Measurements from ENCODE around the gene MARS1. TPM values are rescaled to one million over a fixed set of nuclear protein-coding genes. Genes with fewer than 3 reads are reported as not detected.
"Not testable (repeated sequence)": the region's sequence is repeated elsewhere in the genome, so short reads cannot be mapped to it uniquely, and the experiment has no call there.

MARS1 gene
- total RNA-seq, 1 donor: 158 TPM

DNA sequence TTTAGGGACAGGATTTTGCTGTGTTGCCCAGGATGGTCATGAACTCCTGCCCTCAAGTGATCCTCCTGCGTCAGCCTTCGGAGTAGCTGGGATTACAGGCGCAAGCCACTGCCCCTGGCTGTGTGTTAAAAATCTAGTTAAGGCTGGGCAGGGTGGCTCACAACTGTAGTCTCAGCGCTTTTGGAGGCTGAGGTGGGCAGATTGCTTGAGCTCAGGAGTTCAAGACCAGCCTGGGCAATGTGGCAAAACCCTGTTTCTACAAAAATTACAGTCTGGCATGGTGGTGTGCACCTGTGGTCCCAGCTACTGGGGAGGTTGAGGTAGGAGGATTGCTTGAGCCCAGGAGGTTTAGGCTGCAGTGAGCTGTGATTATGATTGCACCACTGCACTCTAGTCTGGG is 23.3 kb downstream of the MARS1 start:
- no peak for DNase-seq (ENCODE audit: low read depth)
- no peak overlapping the region for H3K4me3 ChIP-seq (ENCODE audit: low read depth, low read length)
- TF ChIP-seq, protein P1, sequence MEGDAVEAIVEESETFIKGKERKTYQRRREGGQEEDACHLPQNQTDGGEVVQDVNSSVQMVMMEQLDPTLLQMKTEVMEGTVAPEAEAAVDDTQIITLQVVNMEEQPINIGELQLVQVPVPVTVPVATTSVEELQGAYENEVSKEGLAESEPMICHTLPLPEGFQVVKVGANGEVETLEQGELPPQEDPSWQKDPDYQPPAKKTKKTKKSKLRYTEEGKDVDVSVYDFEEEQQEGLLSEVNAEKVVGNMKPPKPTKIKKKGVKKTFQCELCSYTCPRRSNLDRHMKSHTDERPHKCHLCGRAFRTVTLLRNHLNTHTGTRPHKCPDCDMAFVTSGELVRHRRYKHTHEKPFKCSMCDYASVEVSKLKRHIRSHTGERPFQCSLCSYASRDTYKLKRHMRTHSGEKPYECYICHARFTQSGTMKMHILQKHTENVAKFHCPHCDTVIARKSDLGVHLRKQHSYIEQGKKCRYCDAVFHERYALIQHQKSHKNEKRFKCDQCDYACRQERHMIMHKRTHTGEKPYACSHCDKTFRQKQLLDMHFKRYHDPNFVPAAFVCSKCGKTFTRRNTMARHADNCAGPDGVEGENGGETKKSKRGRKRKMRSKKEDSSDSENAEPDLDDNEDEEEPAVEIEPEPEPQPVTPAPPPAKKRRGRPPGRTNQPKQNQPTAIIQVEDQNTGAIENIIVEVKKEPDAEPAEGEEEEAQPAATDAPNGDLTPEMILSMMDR (IDR thresholded peaks at IDR 0.05; ENCODE audit: insufficient read depth, low read depth, low read length): no peak

DNA sequence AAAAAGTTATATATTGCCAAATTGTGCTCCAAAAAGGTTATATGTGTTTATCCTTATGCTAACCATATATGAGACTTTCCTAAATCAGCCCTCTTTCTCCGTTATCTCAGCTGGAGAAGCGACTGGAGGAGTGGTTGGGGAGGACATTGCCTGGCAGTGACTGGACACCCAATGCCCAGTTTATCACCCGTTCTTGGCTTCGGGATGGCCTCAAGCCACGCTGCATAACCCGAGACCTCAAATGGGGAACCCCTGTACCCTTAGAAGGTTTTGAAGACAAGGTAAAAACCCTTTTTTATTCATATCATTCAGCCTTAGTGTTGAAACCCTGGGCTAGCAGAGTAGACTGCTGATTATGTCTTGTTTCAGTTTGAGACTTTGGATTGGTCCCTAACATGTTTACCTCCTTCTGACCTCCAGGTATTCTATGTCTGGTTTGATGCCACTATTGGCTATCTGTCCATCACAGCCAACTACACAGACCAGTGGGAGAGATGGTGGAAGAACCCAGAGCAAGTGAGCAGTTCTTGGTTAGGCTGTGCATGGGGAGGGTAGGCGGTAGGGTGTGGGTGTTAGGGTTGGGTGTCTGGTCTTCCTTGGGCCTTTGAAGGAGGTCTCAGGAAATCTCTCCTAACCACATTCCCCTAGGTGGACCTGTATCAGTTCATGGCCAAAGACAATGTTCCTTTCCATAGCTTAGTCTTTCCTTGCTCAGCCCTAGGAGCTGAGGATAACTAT is 23.9 kb downstream of the MARS1 start:
- DNase-seq (ENCODE audit: low read depth): no peak
- TF ChIP-seq, protein P1 (IDR thresholded peaks at IDR 0.05; ENCODE audit: insufficient read depth, low read depth, low read length): no peak
- no peak overlapping the region for H3K4me3 ChIP-seq (ENCODE audit: low read depth, low read length)

DNA sequence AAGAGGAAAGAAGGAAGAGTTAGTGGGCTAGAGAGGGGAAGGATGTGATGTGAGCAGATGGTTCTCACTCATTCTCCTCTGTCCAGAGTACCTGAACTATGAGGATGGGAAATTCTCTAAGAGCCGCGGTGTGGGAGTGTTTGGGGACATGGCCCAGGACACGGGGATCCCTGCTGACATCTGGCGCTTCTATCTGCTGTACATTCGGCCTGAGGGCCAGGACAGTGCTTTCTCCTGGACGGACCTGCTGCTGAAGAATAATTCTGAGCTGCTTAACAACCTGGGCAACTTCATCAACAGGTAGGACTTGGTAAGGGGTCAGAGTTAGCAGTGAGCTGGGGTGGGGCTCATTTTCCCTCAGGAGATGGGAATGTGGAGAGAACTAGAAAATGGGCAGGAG is 24.8 kb downstream of the MARS1 start:
- DNase-seq (ENCODE audit: low read depth): no peak
- no peak overlapping the region for H3K4me3 ChIP-seq (ENCODE audit: low read depth, low read length)
- TF ChIP-seq, protein P1 (IDR thresholded peaks at IDR 0.05; ENCODE audit: insufficient read depth, low read depth, low read length): no peak

DNA sequence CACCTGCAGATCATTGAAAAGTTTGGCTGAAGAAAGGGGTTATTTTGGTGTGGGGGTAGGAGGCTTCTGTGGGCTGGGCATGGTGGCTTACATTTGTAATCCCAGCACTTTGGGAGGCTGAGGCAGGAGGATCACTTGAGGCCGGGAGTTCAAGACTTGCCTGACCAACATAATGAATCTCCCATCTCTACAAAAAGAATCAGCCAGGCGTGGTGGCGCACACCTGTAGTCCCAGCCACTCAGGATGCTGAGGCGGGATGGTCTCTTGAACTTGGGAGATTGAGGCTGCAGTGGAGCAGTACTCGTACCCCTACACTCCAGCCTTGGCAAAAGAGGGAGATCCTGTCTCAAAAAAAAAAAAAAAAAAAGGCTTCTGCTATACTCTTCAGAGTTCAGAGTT is 25.4 kb downstream of the MARS1 start:
- DNase-seq (ENCODE audit: low read depth): no peak
- TF ChIP-seq, protein P1 (IDR thresholded peaks at IDR 0.05; ENCODE audit: insufficient read depth, low read depth, low read length): no peak
- no peak overlapping the region for H3K4me3 ChIP-seq (ENCODE audit: low read depth, low read length)

DNA sequence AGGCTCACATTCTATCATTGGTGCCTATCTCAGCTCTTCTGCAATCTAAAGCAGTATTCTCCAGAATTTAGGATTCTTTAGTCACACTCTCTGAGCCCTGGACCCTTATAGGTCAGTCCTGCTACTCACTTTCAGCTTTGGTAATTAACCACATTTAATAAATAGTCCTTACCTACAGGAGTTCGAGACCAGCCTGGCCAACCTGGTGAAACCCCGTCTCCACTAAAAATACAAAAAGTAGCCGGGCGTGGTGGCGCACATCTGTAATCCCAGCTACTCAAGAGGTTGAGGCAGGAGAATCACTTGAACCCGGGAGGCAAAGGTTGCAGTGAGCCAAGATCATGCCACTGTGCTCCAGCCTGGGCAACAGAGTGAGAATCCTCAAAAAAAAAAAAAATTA is 25.8 kb downstream of the MARS1 start:
- not testable (repeated sequence) for DNase-seq (ENCODE audit: low read depth); H3K4me3 ChIP-seq (ENCODE audit: low read depth, low read length)

DNA sequence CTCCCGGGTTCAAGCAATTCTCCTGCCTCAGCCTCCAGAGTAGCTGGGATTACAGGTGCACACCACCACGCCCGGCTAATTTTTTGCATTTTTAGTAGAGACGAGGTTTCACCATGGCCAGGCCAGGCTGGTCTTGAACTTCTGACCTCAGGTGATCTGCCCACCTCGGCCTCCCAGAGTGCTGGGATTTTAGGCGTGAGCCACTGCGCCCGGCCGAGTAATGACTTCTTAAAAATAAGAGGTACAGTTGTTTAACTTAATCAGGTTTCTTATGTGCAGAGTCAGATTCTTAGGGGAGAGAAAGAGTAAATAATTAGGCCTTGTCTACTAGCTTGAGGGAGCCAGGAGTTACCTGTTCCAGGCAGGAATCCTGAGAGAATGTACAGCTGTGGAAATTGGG is 26.4 kb downstream of the MARS1 start:
- not testable (repeated sequence) for H3K4me3 ChIP-seq (ENCODE audit: low read depth, low read length); DNase-seq (ENCODE audit: low read depth)

DNA sequence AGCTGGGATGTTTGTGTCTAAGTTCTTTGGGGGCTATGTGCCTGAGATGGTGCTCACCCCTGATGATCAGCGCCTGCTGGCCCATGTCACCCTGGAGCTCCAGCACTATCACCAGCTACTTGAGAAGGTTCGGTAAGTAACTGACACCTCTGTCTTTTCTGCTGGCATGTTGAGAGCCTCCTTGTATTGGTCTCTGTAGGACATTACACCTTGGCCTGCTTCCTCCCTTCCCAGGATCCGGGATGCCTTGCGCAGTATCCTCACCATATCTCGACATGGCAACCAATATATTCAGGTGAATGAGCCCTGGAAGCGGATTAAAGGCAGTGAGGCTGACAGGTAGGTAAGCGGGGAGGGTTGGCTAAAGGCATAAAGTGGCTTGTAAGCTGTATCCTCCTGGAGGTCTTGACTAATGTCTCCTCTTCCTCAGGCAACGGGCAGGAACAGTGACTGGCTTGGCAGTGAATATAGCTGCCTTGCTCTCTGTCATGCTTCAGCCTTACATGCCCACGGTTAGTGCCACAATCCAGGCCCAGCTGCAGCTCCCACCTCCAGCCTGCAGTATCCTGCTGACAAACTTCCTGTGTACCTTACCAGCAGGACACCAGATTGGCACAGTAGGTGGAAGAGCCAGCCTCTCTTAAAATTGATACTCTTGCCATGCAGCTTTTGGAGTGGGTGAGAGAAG is 27.0 kb downstream of the MARS1 start:
- TF ChIP-seq, protein P1 (IDR thresholded peaks at IDR 0.05; ENCODE audit: insufficient read depth, low read depth, low read length): no peak
- DNase-seq (ENCODE audit: low read depth): no peak
- H3K4me3 ChIP-seq (ENCODE audit: low read depth, low read length): no peak overlapping the region

Measured in fibroblast of villous mesenchyme (primary cell).